Activated CD8-positive, alpha-beta memory T cell treated with anti-CD3 and anti-CD28 coated beads for 48 hours (primary cell): ENCODE results near the gene RCAN3.
"Not testable (repeated sequence)": the region's sequence is repeated elsewhere in the genome, so short reads cannot be mapped to it uniquely, and the experiment has no call there.

ENCODE experiments used
- DNase-seq, 3 experiments: peaks; one replicate each; pipeline ENCODE4 v3.0.0-alpha.2; 2020; ENCODE audit warnings: low read depth in 2 of 3, low spot score in 2 of 3

The RCAN3 gene

GRCh38 chr1:24502709-24503058 lies at the start of gene RCAN3:
Gene RCAN3 (plus strand): TSS chr1:24502836. CDS start chr1:24514373, 11,537 bp downstream.
- peak in 2 of 3 experiments; percentile 63 to 83 for DNase-seq

- no peak for DNase-seq
Observed at GRCh38 chr1:24452922-24453485, 49.6 kb upstream of the RCAN3 start.

DNA sequence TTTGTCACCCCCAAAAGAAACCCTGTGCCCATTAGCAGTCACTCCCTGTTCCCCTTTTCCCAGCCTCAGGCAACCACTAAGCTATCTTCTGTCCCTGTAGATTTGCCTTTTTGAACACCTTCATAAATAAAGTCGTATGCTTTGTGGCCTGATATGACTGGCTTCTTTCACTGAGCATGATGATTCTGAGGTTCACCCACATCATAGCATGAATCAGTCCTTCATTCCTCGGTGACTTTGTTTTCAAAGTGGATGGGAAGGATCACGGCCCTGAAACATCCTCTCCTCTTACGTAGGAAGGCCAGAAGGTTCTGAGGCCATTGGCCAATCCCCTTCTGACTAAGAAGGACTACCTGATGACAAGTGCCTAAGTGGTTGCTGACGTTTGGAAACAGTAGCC lies 48.0 kb upstream of the RCAN3 start:
- no peak for DNase-seq

DNA sequence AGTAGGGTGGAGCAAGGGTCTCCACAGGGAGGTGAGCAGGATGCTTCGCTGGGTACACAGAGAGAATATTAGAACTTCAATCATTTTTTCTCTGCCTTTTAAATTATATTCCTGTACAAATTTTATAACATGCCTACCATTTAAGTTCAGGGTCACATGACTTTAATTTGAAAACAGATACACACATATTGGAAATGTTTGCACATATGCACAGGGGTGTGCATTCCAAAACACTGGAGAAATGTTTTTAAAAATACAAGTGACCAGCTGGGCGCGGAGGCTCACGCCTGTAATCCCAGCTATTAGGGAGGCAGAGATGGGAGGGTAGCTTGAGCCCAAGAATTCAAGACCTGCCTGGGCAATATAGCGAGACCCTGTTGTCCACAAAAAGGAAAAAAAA lies 47.4 kb upstream of the RCAN3 start:
- DNase-seq = no peak

- no peak for DNase-seq
Observed at GRCh38 chr1:24457866-24458265, 44.8 kb upstream of the RCAN3 start.

- no peak for DNase-seq
Observed at GRCh38 chr1:24459551-24460266, 42.9 kb upstream of the RCAN3 start.

- DNase-seq = not testable (repeated sequence)
Observed at GRCh38 chr1:24462128-24462527, 40.5 kb upstream of the RCAN3 start.

GRCh38 chr1:24463776-24464735 lies 38.6 kb upstream of the RCAN3 start:
- DNase-seq = no peak

GRCh38 chr1:24465099-24465498 lies 37.5 kb upstream of the RCAN3 start:
- DNase-seq = no peak

GRCh38 chr1:24465638-24466037 lies 37.0 kb upstream of the RCAN3 start:
- DNase-seq = no peak

DNA sequence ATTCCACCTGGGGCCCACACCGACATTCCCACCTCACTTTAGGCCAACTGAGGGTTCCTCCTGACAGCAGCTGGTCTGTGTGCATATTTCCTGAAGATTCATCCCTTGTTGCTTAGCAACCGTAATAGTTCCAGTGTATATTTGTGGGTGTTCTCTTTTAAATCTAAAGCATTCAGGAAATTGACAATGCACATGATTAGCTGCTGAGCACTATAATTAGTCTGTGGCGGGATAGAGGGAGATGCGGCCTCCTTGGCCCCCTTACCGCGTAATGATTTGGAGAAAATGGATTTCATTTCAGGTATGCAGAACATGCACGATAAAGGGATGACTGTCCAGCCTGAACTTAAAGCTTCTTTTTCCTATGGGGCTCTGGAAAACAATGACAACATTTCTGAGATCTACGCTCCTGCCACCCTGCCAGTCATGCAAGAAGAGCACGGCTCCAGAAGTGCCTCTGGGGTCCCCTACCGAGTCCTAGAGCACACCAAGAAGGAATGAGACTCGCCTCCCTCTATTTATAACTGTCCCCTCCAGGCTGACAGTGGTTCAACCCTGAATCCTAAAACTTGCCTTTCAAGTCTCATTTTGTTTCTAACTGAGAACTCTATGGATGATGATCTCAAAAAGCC lies 33.8 kb upstream of the RCAN3 start:
- DNase-seq = no peak

DNA sequence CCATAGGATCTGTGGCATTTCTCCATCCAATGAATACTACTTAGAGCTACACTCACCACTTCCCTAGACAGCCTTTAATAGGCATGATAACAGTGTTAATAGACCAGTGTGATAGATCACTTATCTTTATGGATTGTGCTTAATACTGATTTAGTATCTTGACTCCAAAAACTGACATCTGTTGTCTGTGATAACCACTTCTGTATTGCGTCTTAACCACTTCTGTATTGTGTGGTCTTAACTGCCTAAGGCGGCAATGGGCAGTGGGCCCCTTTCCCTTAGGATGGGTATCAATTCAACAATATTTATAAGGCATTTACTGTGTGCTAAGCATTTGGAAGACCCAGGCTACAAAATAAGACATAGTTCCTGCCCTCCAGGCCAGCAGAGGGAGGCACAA lies 32.0 kb upstream of the RCAN3 start:
- DNase-seq = no peak

- no peak for DNase-seq
Observed at GRCh38 chr1:24472527-24473251, 29.9 kb upstream of the RCAN3 start.

- DNase-seq = no peak
Observed at GRCh38 chr1:24474193-24474592, 28.4 kb upstream of the RCAN3 start.

DNA sequence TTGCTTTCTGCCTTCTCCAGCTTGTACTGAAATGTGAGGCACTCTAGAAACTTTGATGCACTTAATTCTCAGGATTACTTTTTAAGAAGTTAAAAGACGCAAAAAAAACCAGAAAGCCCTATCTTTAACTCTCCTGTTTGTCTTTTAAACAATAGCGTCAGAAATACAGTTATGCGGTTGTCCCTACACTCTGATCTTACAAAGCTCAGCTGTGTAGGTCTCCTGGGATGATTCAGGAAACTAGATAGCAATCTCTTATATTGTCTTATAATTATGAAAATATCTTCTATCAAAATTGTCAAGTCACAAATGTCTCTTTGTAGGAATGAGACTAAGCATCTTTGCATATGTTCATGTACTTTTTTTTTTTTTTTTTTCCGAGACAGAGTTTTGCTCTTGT lies 26.9 kb upstream of the RCAN3 start:
- DNase-seq = no peak

DNA sequence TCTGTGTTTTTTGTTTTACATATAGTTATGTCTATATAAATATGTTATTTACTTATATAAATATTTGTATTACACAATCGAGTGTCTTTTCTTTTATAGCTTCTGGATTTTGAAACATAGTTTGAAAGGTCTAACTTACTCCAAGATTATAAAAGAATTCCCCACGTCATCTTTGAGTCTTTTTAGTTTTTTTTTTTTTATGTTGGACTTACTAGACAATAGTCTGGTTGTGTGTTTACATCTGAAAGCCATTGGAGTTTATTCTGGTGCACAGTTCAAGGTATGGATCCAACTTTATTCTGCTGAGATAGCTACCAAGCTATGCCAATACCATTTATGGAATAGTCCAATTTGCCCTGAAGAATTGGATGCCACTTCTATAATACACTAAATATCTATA lies 26.1 kb upstream of the RCAN3 start:
- no peak for DNase-seq

GRCh38 chr1:24477309-24477708 lies 25.3 kb upstream of the RCAN3 start:
- no peak for DNase-seq

GRCh38 chr1:24481101-24481500 lies 21.5 kb upstream of the RCAN3 start:
- no peak for DNase-seq

GRCh38 chr1:24481843-24482610 lies 20.6 kb upstream of the RCAN3 start:
- DNase-seq = no peak

- DNase-seq = no peak
Observed at GRCh38 chr1:24483441-24483840, 19.2 kb upstream of the RCAN3 start.
